H9 (cell line): ENCODE data around the gene DOCK2. TPM values are rescaled to one million over a fixed set of nuclear protein-coding genes. Genes with fewer than 3 reads are reported as not detected.

Source experiments
- DNase-seq: peaks from one replicate; pipeline ENCODE4 v3.0.0-alpha.2; 2017
- H2AFZ ChIP-seq: one replicate; pipeline ENCODE4 v1.6.1; 2013; ENCODE audit warnings: mild to moderate bottlenecking, low read length, control low read depth, moderate library complexity
- H2AK5ac ChIP-seq: 2 replicates; pipeline ENCODE4 v1.6.1; 2013; ENCODE audit warnings: low read length, control low read depth, mixed read lengths; ENCODE audit not compliant: insufficient read length
- H2BK120ac ChIP-seq: one replicate; pipeline ENCODE4 v1.6.1; 2013; ENCODE audit warnings: low read depth, mild to moderate bottlenecking, low read length, control low read depth, inconsistent platforms; ENCODE audit not compliant: poor library complexity, severe bottlenecking
- H2BK12ac ChIP-seq: 2 replicates; pipeline ENCODE4 v1.6.1; 2013; ENCODE audit warnings: low read length, control low read depth, mixed read lengths, low read depth; ENCODE audit not compliant: insufficient read length
- H2BK15ac ChIP-seq: 2 replicates; pipeline ENCODE4 v1.6.1; 2013; ENCODE audit warnings: low read depth, low read length, control low read depth
- H2BK20ac ChIP-seq: one replicate; pipeline ENCODE4 v1.6.1; 2013; ENCODE audit warnings: low read depth, mild to moderate bottlenecking, low read length, control low read depth, inconsistent platforms; ENCODE audit not compliant: poor library complexity, severe bottlenecking
- H2BK5ac ChIP-seq: 2 replicates; pipeline ENCODE4 v1.6.1; 2013; ENCODE audit warnings: low read length, control low read depth, mixed read lengths; ENCODE audit not compliant: insufficient read length
- H3K14ac ChIP-seq: 2 replicates; pipeline ENCODE4 v1.6.1; 2013; ENCODE audit warnings: low read length, control low read depth; ENCODE audit not compliant: insufficient read depth
- H3K18ac ChIP-seq: 2 replicates; pipeline ENCODE4 v1.6.1; 2013; ENCODE audit warnings: low read depth, mild to moderate bottlenecking, mixed read lengths, low read length, control low read depth; ENCODE audit not compliant: insufficient read length
- H3K23ac ChIP-seq: 2 replicates; pipeline ENCODE4 v1.6.1; 2013; ENCODE audit warnings: low read length, control low read depth, mixed read lengths, low read depth; ENCODE audit not compliant: insufficient read length
- H3K23me2 ChIP-seq: 2 replicates; pipeline ENCODE4 v1.6.1; 2013; ENCODE audit warnings: low read depth, mild to moderate bottlenecking, mixed read lengths, low read length, control low read depth; ENCODE audit not compliant: insufficient read length, poor library complexity, severe bottlenecking
- H3K27ac ChIP-seq: 2 replicates; pipeline ENCODE4 v1.5.1; 2013; ENCODE audit warnings: low read length, control low read depth, mixed read lengths, low read depth; ENCODE audit not compliant: insufficient read length
- H3K27me3 ChIP-seq: 2 replicates; pipeline ENCODE4 v1.6.1; 2013; ENCODE audit warnings: low read length, control low read depth, inconsistent platforms; ENCODE audit not compliant: insufficient read depth
- H3K4ac ChIP-seq: 2 replicates; pipeline ENCODE4 v1.6.1; 2013; ENCODE audit warnings: low read depth, mild to moderate bottlenecking, control low read depth, inconsistent platforms, low read length, moderate library complexity
- H3K4me1 ChIP-seq: 2 replicates; pipeline ENCODE4 v1.6.1; 2013; ENCODE audit warnings: low read length, control low read depth, inconsistent platforms; ENCODE audit not compliant: insufficient read depth
- H3K4me2 ChIP-seq: 2 replicates; pipeline ENCODE4 v1.6.1; 2013; ENCODE audit warnings: low read length, control low read depth, mixed read lengths; ENCODE audit not compliant: insufficient read length, insufficient read depth
- H3K56ac ChIP-seq: 2 replicates; pipeline ENCODE4 v1.6.1; 2013; ENCODE audit warnings: low read depth, mild to moderate bottlenecking, mixed read lengths, low read length, control low read depth; ENCODE audit not compliant: insufficient read length
- H3K79me1 ChIP-seq: 2 replicates; pipeline ENCODE4 v1.6.1; 2013; ENCODE audit warnings: low read depth, mild to moderate bottlenecking, moderate library complexity, low read length, control low read depth, inconsistent platforms; ENCODE audit not compliant: insufficient read depth, poor library complexity, severe bottlenecking
- H3K79me2 ChIP-seq: 2 replicates; pipeline ENCODE4 v1.6.1; 2013; ENCODE audit warnings: low read length, control low read depth, inconsistent platforms; ENCODE audit not compliant: insufficient read depth
- H3K9ac ChIP-seq: 2 replicates; pipeline ENCODE4 v1.6.1; 2013; ENCODE audit warnings: low read length, control low read depth, mixed read lengths; ENCODE audit not compliant: insufficient read length; ENCODE audit errors: extremely low read depth
- H3K9me3 ChIP-seq: one replicate; pipeline ENCODE4 v1.6.1; 2013; ENCODE audit warnings: low read depth, low read length, inconsistent platforms; ENCODE audit not compliant: control insufficient read depth
- H3T11ph ChIP-seq: one replicate; pipeline ENCODE4 v1.6.1; 2013; ENCODE audit warnings: mild to moderate bottlenecking, low read length, control low read depth, inconsistent platforms
- H4K20me1 ChIP-seq: one replicate; pipeline ENCODE4 v1.6.1; 2013; ENCODE audit not compliant: control insufficient read depth, insufficient read length, insufficient read depth
- H4K5ac ChIP-seq: 2 replicates; pipeline ENCODE4 v1.6.1; 2013; ENCODE audit warnings: low read depth, mild to moderate bottlenecking, mixed read lengths, low read length, control low read depth; ENCODE audit not compliant: insufficient read length
- H4K8ac ChIP-seq: replicated peaks from 2 replicates; pipeline ENCODE4 v1.6.1; 2013; ENCODE audit warnings: low read length, control low read depth, mixed read lengths, low read depth; ENCODE audit not compliant: insufficient read length
- H4K91ac ChIP-seq: 2 replicates; pipeline ENCODE4 v1.6.1; 2013; ENCODE audit warnings: low read depth, mild to moderate bottlenecking, moderate library complexity, mixed read lengths, low read length, control low read depth; ENCODE audit not compliant: insufficient read length
- H3K27ac Mint-ChIP-seq, 3 experiments: 2 replicates in 2 of 3; 3 replicates in 1 of 3; pipeline ENCODE4 v1.8.0; 2020 to 2021; ENCODE audit warnings: mixed read lengths in 3 of 3, mild to moderate bottlenecking in 1 of 3, moderate library complexity in 1 of 3
- H3K27me3 Mint-ChIP-seq: 2 replicates; pipeline ENCODE4 v1.8.0; 2021; ENCODE audit warnings: low read depth, mild to moderate bottlenecking, moderate library complexity, mixed read lengths
- H3K36me3 Mint-ChIP-seq, 3 experiments: 2 replicates in 2 of 3; 3 replicates in 1 of 3; pipeline ENCODE4 v1.8.0; 2020 to 2021; ENCODE audit warnings: low read depth in 3 of 3, mixed read lengths in 3 of 3; ENCODE audit not compliant: insufficient read depth in 1 of 3
- H3K4me1 Mint-ChIP-seq, 2 experiments: 2 replicates each; pipeline ENCODE4 v1.8.0; 2020; ENCODE audit warnings: mixed read lengths in 2 of 2
- H3K4me3 Mint-ChIP-seq, 2 experiments: 2 replicates in 1 of 2; 3 replicates in 1 of 2; pipeline ENCODE4 v1.8.0; 2020 to 2021; ENCODE audit warnings: mild to moderate bottlenecking in 2 of 2, mixed read lengths in 2 of 2, moderate library complexity in 1 of 2
- H3K9me3 Mint-ChIP-seq, 2 experiments: 2 replicates in 1 of 2; 3 replicates in 1 of 2; pipeline ENCODE4 v1.8.0; 2020; ENCODE audit warnings: mild to moderate bottlenecking in 2 of 2, mixed read lengths in 2 of 2, moderate library complexity in 1 of 2
- WGBS: extraction: QIAGEN DNeasy Blood & Tissue Kit; methylation state at CpG from one replicate; pipeline ENCODE4 v1.1.7; 2013; ENCODE audit warnings: missing lambda C conversion rate, low lambda C conversion rate, mixed read lengths; ENCODE audit not compliant: insufficient read length; ENCODE audit errors: extremely low coverage; 5-methylcytosine and 5-hydroxymethylcytosine counted together
- total RNA-seq: library from RNA; stranded (reverse); gene quantifications from 2 replicates; pipeline ENCODE4 v1.2.1, GENCODE V29; 2021
- TF ChIP-seq, protein P1 (sequence below): fragments of 200-600 bp; sonication (generic); conservative IDR thresholded peaks from 3 replicates; pipeline ENCODE4 v1.8.0; 2021; ENCODE audit warnings: antibody characterized with exemption, mild to moderate bottlenecking

The DOCK2 gene
- total RNA-seq, 1 experiment from 2014 or later: 7.8 TPM

GRCh38 chr5:170067574-170068170 lies 430.6 kb downstream of the DOCK2 start:
- Histone ChIP-seq H2AFZ (no peak overlapping the region), H3K9ac (no peak overlapping the region), H3K9me3 (no peaks in the 10 kb centered on the region), H2BK20ac (no peak overlapping the region), H4K20me1 (no peaks in the 10 kb centered on the region), H4K8ac (no peak overlapping the region), H2BK15ac (no peak overlapping the region), H4K91ac (no peak overlapping the region), H3K27ac (no peak overlapping the region), H3K4me2 (no peak overlapping the region), H3K23me2 (no peaks in the 10 kb centered on the region), H2BK120ac (no peak overlapping the region), H3K18ac (no peak overlapping the region), H3K56ac (no peak overlapping the region), H2BK5ac (no peak overlapping the region), H2BK12ac (no peak overlapping the region), H4K5ac (no peak overlapping the region), H3K4me1 (no peaks in the 10 kb centered on the region; the same call in 1 of the 2 replicates), H3K79me2 (no peaks in the 10 kb centered on the region), H3K14ac (no peak overlapping the region), H3K79me1 (no peaks in the 10 kb centered on the region), H3K4ac (no peak overlapping the region), H3K23ac (no peak overlapping the region), H2AK5ac (no peak overlapping the region), H3K27me3 (no peaks in the 10 kb centered on the region), H3T11ph (no peak overlapping the region)
- no peak for DNase-seq
- Mint-ChIP-seq H3K4me3 (no peak overlapping the region), H3K4me1 (peaks cover 18 to 23% of the 10 kb centered on the region in 2 experiments), H3K36me3 (no peaks in the 10 kb centered on the region), H3K27ac (no peak overlapping the region), H3K27me3 (no peaks in the 10 kb centered on the region), H3K9me3 (no peaks in the 10 kb centered on the region)
- TF ChIP-seq, protein P1, sequence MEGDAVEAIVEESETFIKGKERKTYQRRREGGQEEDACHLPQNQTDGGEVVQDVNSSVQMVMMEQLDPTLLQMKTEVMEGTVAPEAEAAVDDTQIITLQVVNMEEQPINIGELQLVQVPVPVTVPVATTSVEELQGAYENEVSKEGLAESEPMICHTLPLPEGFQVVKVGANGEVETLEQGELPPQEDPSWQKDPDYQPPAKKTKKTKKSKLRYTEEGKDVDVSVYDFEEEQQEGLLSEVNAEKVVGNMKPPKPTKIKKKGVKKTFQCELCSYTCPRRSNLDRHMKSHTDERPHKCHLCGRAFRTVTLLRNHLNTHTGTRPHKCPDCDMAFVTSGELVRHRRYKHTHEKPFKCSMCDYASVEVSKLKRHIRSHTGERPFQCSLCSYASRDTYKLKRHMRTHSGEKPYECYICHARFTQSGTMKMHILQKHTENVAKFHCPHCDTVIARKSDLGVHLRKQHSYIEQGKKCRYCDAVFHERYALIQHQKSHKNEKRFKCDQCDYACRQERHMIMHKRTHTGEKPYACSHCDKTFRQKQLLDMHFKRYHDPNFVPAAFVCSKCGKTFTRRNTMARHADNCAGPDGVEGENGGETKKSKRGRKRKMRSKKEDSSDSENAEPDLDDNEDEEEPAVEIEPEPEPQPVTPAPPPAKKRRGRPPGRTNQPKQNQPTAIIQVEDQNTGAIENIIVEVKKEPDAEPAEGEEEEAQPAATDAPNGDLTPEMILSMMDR: no peak
- WGBS: no CpG with 5 or more reads among the region's 4 CpGs
